ENCODE measurements around the gene TRABD2B.

TRABD2B gene

GRCh38 chr1:47996406-47997226, 569 bp downstream of the TRABD2B start (continued):
- TF ChIP-seq ZBTB49 (tag by site-specific recombination; IDR thresholded peaks at IDR 0.05; ENCODE audit: low read depth) (no peak), GLI2 (tag by site-specific recombination; IDR thresholded peaks at IDR 0.05; ENCODE audit: borderline replicate concordance, low read depth) (no peak), SETDB1 (IDR thresholded peaks at IDR 0.05; ENCODE audit: insufficient read length, low read length) (no peak), ZNF473 (tag by site-specific recombination; IDR thresholded peaks at IDR 0.05) (no peak), ZNF214 (tag by site-specific recombination; IDR thresholded peaks at IDR 0.05; ENCODE audit: borderline replicate concordance) (no peak), ZNF654 (tag by site-specific recombination; IDR thresholded peaks at IDR 0.05; ENCODE audit: low read depth) (no peak), ZXDB (tag by site-specific recombination; IDR thresholded peaks at IDR 0.05) (no peak), ZNF558 (tag by site-specific recombination; IDR thresholded peaks at IDR 0.05) (no peak), ZNF830 (tag by site-specific recombination; IDR thresholded peaks at IDR 0.05; ENCODE audit: low read depth) (no peak), ZNF324 (tag by site-specific recombination; IDR thresholded peaks at IDR 0.05) (no peak), SCRT2 (tag by site-specific recombination; IDR thresholded peaks at IDR 0.05) (no peak), PRDM4 (tag by site-specific recombination; IDR thresholded peaks at IDR 0.05) (no peak), ZNF280D (tag by site-specific recombination; IDR thresholded peaks at IDR 0.05) (no peak), ZNF776 (tag by site-specific recombination; IDR thresholded peaks at IDR 0.05; ENCODE audit: borderline replicate concordance) (no peak), IKZF3 (tag by site-specific recombination; IDR thresholded peaks at IDR 0.05) (peak; percentile 75), ZNF23 (tag by site-specific recombination; IDR thresholded peaks at IDR 0.05; ENCODE audit: borderline replicate concordance) (no peak), ZNF24 (tag by site-specific recombination; IDR thresholded peaks at IDR 0.05) (no peak), KLF10 (tag by site-specific recombination; IDR thresholded peaks at IDR 0.05) (no peak), ZNF341 (tag by site-specific recombination; IDR thresholded peaks at IDR 0.05; ENCODE audit: low read depth) (no peak), ZNF585B (tag by site-specific recombination; IDR thresholded peaks at IDR 0.05) (no peak), ZNF629 (tag by site-specific recombination; IDR thresholded peaks at IDR 0.05) (no peak), BCL11A (tag by site-specific recombination; IDR thresholded peaks at IDR 0.05; ENCODE audit: low read depth) (peak; percentile 36; the same call in 1 of the 2 replicates), ZNF600 (tag by site-specific recombination; IDR thresholded peaks at IDR 0.05) (peak; percentile 80), ZNF19 (tag by site-specific recombination; IDR thresholded peaks at IDR 0.05; ENCODE audit: low read depth) (no peak), ZNF239 (tag by site-specific recombination; IDR thresholded peaks at IDR 0.05) (no peak), ZNF133 (tag by site-specific recombination; IDR thresholded peaks at IDR 0.05) (no peak), ZNF777 (tag by site-specific recombination; IDR thresholded peaks at IDR 0.05; ENCODE audit: borderline replicate concordance) (peak; percentile 34; the same call in 1 of the 2 replicates), YY1 (tag by site-specific recombination; IDR thresholded peaks at IDR 0.05) (no peak)
- TF ChIP-seq, protein P1, sequence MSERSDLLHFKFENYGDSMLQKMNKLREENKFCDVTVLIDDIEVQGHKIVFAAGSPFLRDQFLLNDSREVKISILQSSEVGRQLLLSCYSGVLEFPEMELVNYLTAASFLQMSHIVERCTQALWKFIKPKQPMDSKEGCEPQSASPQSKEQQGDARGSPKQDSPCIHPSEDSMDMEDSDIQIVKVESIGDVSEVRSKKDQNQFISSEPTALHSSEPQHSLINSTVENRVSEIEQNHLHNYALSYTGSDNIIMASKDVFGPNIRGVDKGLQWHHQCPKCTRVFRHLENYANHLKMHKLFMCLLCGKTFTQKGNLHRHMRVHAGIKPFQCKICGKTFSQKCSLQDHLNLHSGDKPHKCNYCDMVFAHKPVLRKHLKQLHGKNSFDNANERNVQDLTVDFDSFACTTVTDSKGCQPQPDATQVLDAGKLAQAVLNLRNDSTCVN (tag by site-specific recombination; optimal IDR thresholded peaks at IDR 0.05): peak; percentile 78
- TF ChIP-seq, protein P2, sequence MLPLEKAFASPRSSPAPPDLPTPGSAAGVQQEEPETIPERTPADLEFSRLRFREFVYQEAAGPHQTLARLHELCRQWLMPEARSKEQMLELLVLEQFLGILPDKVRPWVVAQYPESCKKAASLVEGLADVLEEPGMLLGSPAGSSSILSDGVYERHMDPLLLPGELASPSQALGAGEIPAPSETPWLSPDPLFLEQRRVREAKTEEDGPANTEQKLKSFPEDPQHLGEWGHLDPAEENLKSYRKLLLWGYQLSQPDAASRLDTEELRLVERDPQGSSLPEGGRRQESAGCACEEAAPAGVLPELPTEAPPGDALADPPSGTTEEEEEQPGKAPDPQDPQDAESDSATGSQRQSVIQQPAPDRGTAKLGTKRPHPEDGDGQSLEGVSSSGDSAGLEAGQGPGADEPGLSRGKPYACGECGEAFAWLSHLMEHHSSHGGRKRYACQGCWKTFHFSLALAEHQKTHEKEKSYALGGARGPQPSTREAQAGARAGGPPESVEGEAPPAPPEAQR (tag by site-specific recombination; IDR thresholded peaks at IDR 0.05): no peak
